ENCODE results near the gene GIMAP7. TPM values are rescaled to one million over a fixed set of nuclear protein-coding genes. Genes with fewer than 3 reads are reported as not detected.
"Not testable (repeated sequence)": the region's sequence is repeated elsewhere in the genome, so short reads cannot be mapped to it uniquely, and the experiment has no call there.

The GIMAP7 gene
- total RNA-seq, 1 donor from 2014 or later, result 13.0 TPM

GRCh38 chr7:150507947-150508602, 6.6 kb upstream of the GIMAP7 start:
- DNase-seq (ENCODE audit: low spot score), result no peak
- intact Hi-C loops (cut with DNase I), result no loop called here

GRCh38 chr7:150511048-150511447, 3.6 kb upstream of the GIMAP7 start:
- intact Hi-C loops (cut with DNase I), result no loop called here
- no peak for DNase-seq (ENCODE audit: low spot score)

- no peak for DNase-seq (ENCODE audit: low spot score)
- intact Hi-C loops (cut with DNase I), result no loop called here
These were observed 914 bp upstream of the GIMAP7 start for GRCh38 chr7:150513758-150514157.

- no peak for DNase-seq (ENCODE audit: low spot score)
- intact Hi-C loops (cut with DNase I), result loop anchor here (5.0 kb wide), 1 partner anchor 63 kb away; the partner anchor contains the start of gene GIMAP8
These were observed 826 bp downstream of the GIMAP7 start for GRCh38 chr7:150515248-150516147.

GRCh38 chr7:150516956-150517745, 2.5 kb downstream of the GIMAP7 start:
- intact Hi-C loops (cut with DNase I), result loop anchor here (5.0 kb wide), 1 partner anchor 65 kb away; the partner anchor contains the start of gene GIMAP8
- DNase-seq (ENCODE audit: low spot score), result no peak

GRCh38 chr7:150519310-150519709, 4.6 kb downstream of the GIMAP7 start:
- DNase-seq (ENCODE audit: low spot score), result no peak
- intact Hi-C loops (cut with DNase I), result loop anchor here (5.0 kb wide), 1 partner anchor 67 kb away; the partner anchor contains the start of gene GIMAP8

- intact Hi-C loops (cut with DNase I), result loop anchor here (5.0 kb wide), 1 partner anchor 47 kb away; the partner anchor contains the start of gene GIMAP4
- DNase-seq (ENCODE audit: low spot score), result no peak
These were observed 5.5 kb downstream of the GIMAP7 start for GRCh38 chr7:150520145-150520544.

GRCh38 chr7:150522931-150523330, 8.3 kb downstream of the GIMAP7 start:
- intact Hi-C loops (cut with DNase I), result loop anchor here (5.0 kb wide), 1 partner anchor 44 kb away; the partner anchor contains the start of gene GIMAP4
- DNase-seq (ENCODE audit: low spot score), result not testable (repeated sequence)

GRCh38 chr7:150524018-150524417, 9.3 kb downstream of the GIMAP7 start:
- intact Hi-C loops (cut with DNase I), result loop anchor here (5.0 kb wide), 1 partner anchor 43 kb away; the partner anchor contains the start of gene GIMAP4
- no peak for DNase-seq (ENCODE audit: low spot score)

GRCh38 chr7:150531704-150532103, 17.0 kb downstream of the GIMAP7 start:
- DNase-seq (ENCODE audit: low spot score), result no peak
- intact Hi-C loops (cut with DNase I), result no loop called here

- intact Hi-C loops (cut with DNase I), result no loop called here
- no peak for DNase-seq (ENCODE audit: low spot score)
These were observed 23.6 kb downstream of the GIMAP7 start for GRCh38 chr7:150538259-150538658.

GRCh38 chr7:150553163-150553562, 38.5 kb downstream of the GIMAP7 start:
- intact Hi-C loops (cut with DNase I), result no loop called here
- no peak for DNase-seq (ENCODE audit: low spot score)

GRCh38 chr7:150556521-150557138, 42.0 kb downstream of the GIMAP7 start:
- intact Hi-C loops (cut with DNase I), result no loop called here
- DNase-seq (ENCODE audit: low spot score), result no peak

GRCh38 chr7:150560486-150560885, 45.8 kb downstream of the GIMAP7 start:
- no peak for DNase-seq (ENCODE audit: low spot score)
- intact Hi-C loops (cut with DNase I), result no loop called here

GRCh38 chr7:150562919-150563318, 48.2 kb downstream of the GIMAP7 start:
- no peak for DNase-seq (ENCODE audit: low spot score)
- intact Hi-C loops (cut with DNase I), result no loop called here

- no peak for DNase-seq (ENCODE audit: low spot score)
- intact Hi-C loops (cut with DNase I), result no loop called here
These were observed 49.3 kb downstream of the GIMAP7 start for GRCh38 chr7:150564006-150564405.

GRCh38 chr7:150564566-150564965, 49.9 kb downstream of the GIMAP7 start:
- DNase-seq (ENCODE audit: low spot score), result no peak
- intact Hi-C loops (cut with DNase I), result no loop called here

- DNase-seq (ENCODE audit: low spot score), result no peak
- intact Hi-C loops (cut with DNase I), result loop anchor here (5.0 kb wide), 2 partner anchors 43 to 152 kb away; partner anchors contain the start of gene GIMAP1
These were observed 50.6 kb downstream of the GIMAP7 start for GRCh38 chr7:150565239-150565638.

GRCh38 chr7:150566123-150566522, 51.5 kb downstream of the GIMAP7 start:
- no peak for DNase-seq (ENCODE audit: low spot score)
- intact Hi-C loops (cut with DNase I), result loop anchor here (5.0 kb wide), 2 partner anchors 44 to 151 kb away; partner anchors contain the start of gene GIMAP1

Data from cardiac septum (tissue), 1 donor.